Germinal center (tissue), 1 donor: ENCODE results near the gene ARHGAP23.

Experiments
- DNase-seq: peaks from one replicate; pipeline ENCODE4 v3.0.0; 2012; ENCODE audit warnings: mixed read lengths, low spot score

Gene ARHGAP23

GRCh38 chr17:38551121-38551520, 122.9 kb downstream of the ARHGAP23 start:
- no peak for DNase-seq

GRCh38 chr17:38552343-38552742, 124.1 kb downstream of the ARHGAP23 start:
- no peak for DNase-seq

GRCh38 chr17:38554430-38555350, 126.4 kb downstream of the ARHGAP23 start:
- no peak for DNase-seq

GRCh38 chr17:38556239-38556638, 128.0 kb downstream of the ARHGAP23 start:
- no peak for DNase-seq

- no peak for DNase-seq
Observed at GRCh38 chr17:38557396-38557795, 129.1 kb downstream of the ARHGAP23 start.

GRCh38 chr17:38557836-38558727, 129.8 kb downstream of the ARHGAP23 start:
- peak; percentile 94 for DNase-seq

GRCh38 chr17:38558728-38559050, 130.4 kb downstream of the ARHGAP23 start:
- no peak for DNase-seq

GRCh38 chr17:38559051-38559879, 131.0 kb downstream of the ARHGAP23 start:
- DNase-seq = peak; percentile 89

- no peak for DNase-seq
Observed at GRCh38 chr17:38559880-38560230, 131.6 kb downstream of the ARHGAP23 start.

GRCh38 chr17:38560503-38561318, 132.4 kb downstream of the ARHGAP23 start:
- no peak for DNase-seq

- no peak for DNase-seq
Observed at GRCh38 chr17:38561416-38562214, 133.4 kb downstream of the ARHGAP23 start.
